ENCODE results near the gene HDAC4. TPM values are rescaled to one million over a fixed set of nuclear protein-coding genes. Genes with fewer than 3 reads are reported as not detected.

HDAC4 gene
- total RNA-seq, 2 experiments from 2014 or later = 22.6 to 24.5 TPM

DNA sequence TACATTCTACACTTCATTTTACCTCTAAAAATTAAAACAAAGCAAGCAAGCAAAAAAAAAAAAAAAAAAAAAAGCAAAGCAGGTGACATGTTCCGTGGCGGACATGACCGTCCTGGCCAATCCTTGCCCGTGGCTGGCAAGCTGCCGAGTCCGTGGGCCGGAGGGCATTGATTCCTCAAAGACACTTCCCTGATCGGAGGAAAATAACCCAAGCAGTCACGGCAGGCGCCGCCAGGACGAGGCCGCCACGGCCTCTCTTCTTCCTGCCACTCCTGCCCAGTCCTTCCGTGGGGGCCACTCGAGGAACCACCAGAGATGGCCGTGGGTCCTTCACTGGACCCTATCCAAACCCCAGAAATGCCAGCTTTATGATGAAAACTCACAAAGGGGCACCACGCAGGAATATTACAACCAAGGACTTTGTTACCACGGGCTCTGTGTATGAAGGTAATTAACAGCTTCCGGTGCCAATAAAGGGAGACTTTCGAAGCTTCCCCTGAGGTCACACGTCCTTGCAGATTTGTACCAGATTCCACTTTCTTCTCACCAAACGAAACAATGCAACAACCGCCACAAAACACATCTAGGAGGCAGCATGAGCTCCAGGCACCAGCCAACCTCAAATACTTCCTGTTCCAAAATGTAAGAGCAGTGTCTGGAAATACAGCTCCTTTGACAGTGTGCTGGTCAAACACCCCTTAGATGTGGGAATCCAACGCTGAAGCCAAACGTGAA lies 170.3 kb downstream of the HDAC4 start:
- TF ChIP-seq, protein P1, sequence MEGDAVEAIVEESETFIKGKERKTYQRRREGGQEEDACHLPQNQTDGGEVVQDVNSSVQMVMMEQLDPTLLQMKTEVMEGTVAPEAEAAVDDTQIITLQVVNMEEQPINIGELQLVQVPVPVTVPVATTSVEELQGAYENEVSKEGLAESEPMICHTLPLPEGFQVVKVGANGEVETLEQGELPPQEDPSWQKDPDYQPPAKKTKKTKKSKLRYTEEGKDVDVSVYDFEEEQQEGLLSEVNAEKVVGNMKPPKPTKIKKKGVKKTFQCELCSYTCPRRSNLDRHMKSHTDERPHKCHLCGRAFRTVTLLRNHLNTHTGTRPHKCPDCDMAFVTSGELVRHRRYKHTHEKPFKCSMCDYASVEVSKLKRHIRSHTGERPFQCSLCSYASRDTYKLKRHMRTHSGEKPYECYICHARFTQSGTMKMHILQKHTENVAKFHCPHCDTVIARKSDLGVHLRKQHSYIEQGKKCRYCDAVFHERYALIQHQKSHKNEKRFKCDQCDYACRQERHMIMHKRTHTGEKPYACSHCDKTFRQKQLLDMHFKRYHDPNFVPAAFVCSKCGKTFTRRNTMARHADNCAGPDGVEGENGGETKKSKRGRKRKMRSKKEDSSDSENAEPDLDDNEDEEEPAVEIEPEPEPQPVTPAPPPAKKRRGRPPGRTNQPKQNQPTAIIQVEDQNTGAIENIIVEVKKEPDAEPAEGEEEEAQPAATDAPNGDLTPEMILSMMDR (IDR thresholded peaks at IDR 0.05) = no peak
- intact Hi-C loops (cut with micrococcal nuclease) = no loop called here
- ChIA-PET POLR2A (interaction anchor here (0.8 to 1.2 kb wide), 3 partner anchors 9 to 34 kb away, joined by 3 read pairs; no protein-coding TSS in a partner anchor), CTCF (interaction anchor here (1.0 to 1.1 kb wide), 2 partner anchors 9 to 21 kb away, joined by 3 to 4 read pairs; no protein-coding TSS in a partner anchor)
- Mint-ChIP-seq H3K27me3 (no peaks in the 10 kb centered on the region), H3K36me3 (ENCODE audit: low read depth) (peaks cover 1% of the 10 kb centered on the region), H3K9me3 (no peaks in the 10 kb centered on the region), H3K27ac (peak overlapping the region; percentile 86), H3K4me1 (ENCODE audit: low read depth) (peaks cover 54% of the 10 kb centered on the region), H3K4me3 (peak overlapping the region; percentile 46)
- DNase-seq = peak; percentile 38
- peak; percentile 44 for ATAC-seq

DNA sequence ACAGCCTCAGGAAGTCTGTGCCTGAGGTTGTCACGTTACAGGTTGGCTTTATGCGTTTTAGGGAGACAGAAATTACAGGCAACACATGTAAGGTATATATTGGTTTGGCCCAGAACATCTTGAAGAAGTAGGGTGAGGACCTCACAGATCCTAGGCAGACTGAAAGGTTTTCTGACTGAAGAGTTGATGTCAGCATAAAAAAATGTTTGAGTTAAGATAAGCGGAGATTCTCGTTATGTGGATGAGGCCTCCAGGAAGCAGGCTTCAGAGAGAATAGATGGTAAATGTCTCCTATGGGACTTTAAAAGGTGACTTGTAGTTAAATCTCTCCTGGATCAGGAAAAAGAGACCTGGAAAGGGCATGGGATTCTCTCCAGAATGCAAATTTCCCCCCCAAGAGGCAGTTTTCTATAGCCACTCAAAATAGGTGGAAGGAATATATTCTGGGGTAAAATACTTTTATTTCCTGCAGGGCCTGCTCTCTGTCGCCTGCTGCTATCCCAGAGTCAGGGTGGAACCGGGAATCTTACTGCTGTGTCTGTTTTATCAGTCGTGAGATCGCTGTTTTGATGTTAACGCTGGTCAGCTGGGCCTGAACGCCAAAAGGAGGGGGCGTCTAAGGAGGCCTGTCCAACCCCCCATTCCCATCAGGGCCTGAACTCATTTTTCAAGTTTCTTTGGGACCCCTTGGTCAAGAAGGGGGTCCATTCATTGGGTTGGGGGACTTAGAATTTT lies 171.1 kb downstream of the HDAC4 start:
- Mint-ChIP-seq H3K4me3 (no peak overlapping the region), H3K36me3 (ENCODE audit: low read depth) (peaks cover 1% of the 10 kb centered on the region), H3K27ac (peak overlapping the region; percentile 4), H3K4me1 (ENCODE audit: low read depth) (peaks cover 50% of the 10 kb centered on the region), H3K9me3 (no peaks in the 10 kb centered on the region), H3K27me3 (no peaks in the 10 kb centered on the region)
- CTCF ChIA-PET = no interaction called here
- intact Hi-C loops (cut with micrococcal nuclease) = no loop called here
- ATAC-seq (no peak), DNase-seq (no peak)
- TF ChIP-seq, protein P1 (IDR thresholded peaks at IDR 0.05) = no peak
- POLR2A ChIA-PET = interaction anchor here (0.9 to 1.2 kb wide), 2 partner anchors 9 to 35 kb away, joined by 3 read pairs; no protein-coding TSS in a partner anchor

DNA sequence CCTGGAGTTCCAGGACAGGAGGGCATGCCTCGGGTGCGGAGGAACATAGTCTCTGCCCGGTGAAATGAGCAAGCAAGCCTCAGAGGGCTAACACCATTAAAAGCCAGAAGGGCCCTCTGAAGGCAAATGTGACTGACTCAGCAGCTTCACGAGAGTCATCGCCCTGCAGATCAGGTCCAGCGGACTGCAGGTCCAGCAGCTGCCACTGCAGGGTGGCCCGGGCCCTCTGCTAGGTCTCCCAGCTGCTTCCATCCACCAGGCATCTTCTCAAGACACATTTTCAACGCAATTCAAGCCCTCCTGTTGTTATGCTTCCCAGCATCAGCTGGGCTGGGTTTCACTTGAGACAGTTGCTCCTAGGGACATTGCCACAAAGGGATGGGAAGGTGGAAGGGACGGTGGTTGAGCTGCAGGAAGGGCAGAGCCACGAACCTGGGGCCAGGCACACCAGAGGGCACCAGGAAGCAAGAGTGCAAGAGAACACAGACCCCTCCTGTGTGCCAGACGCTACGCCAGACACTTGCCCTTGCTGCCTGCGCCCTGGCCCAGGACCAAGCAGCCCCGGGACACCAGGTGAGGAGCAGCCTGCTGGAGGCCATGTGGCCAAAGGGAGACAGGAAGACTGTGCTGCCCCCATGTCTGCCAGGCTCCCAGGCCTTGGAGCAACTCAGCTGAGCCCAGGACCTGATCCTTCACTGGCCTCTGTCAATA lies 173.0 kb downstream of the HDAC4 start:
- Mint-ChIP-seq H3K4me1 (ENCODE audit: low read depth) (peaks cover 55% of the 10 kb centered on the region), H3K27ac (no peak overlapping the region), H3K36me3 (ENCODE audit: low read depth) (no peaks in the 10 kb centered on the region), H3K9me3 (no peaks in the 10 kb centered on the region), H3K4me3 (no peak overlapping the region), H3K27me3 (no peaks in the 10 kb centered on the region)
- DNase-seq (no peak), ATAC-seq (no peak)
- intact Hi-C loops (cut with micrococcal nuclease) = no loop called here
- ChIA-PET CTCF (no interaction called here), POLR2A (interaction anchor here (0.8 to 1.5 kb wide), 4 partner anchors 11 to 43 kb away, joined by 3 to 4 read pairs (median 3); no protein-coding TSS in a partner anchor)
- TF ChIP-seq, protein P1 (IDR thresholded peaks at IDR 0.05) = no peak

DNA sequence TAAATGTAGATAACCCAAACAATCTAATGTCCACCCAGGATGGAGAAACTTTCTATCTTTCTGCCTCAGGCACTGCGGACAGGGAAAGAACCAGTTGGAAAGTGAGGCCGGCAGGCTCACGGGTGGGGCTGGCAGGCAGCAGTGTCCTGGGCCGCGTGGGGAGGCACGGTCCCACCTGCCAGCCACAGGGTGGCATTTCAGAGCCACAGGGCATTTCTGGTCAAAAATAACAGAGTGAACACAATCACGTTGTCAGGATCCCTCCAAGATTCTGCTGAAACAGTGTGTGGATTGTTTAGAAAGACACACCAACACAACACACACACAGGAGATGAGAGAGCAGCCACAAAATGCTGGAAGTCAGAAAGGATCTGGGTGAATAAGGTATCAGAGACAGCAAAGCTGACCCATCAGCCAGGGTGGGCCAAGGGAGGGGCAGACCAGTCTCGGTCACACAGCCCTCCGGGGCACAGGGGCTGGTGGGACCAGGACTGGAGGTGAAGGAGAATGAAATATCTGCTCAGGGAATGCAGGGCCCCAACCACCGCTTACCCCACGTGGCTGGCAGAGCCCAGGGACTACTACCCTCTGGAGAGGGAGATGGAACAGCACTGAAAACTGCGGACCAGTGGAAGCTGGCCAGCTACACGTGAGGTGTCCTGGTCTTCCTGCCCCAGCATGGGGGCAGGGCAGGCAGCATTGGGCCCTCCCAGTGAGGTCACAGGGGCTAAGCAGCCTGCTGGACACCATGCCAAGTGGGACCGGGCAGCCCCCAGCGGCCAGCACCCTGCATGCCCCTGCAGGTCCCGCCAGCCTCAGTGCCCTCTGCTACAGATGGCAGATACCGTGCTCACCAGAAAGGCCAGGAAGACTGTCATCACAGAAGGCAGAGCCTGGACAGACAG lies 173.9 kb downstream of the HDAC4 start:
- Mint-ChIP-seq H3K27me3 (no peaks in the 10 kb centered on the region), H3K4me3 (no peak overlapping the region), H3K27ac (peak overlapping the region; percentile 1), H3K4me1 (ENCODE audit: low read depth) (peaks cover 59% of the 10 kb centered on the region), H3K36me3 (ENCODE audit: low read depth) (no peaks in the 10 kb centered on the region), H3K9me3 (no peaks in the 10 kb centered on the region)
- intact Hi-C loops (cut with micrococcal nuclease) = no loop called here
- DNase-seq = no peak
- ChIA-PET POLR2A (interaction anchor here (0.8 to 1.5 kb wide), 2 partner anchors 10 to 44 kb away, joined by 3 to 4 read pairs; no protein-coding TSS in a partner anchor), CTCF (interaction anchor here (1.6 kb wide), 1 partner anchor 11 kb away, joined by 3 read pairs; no protein-coding TSS in a partner anchor)
- ATAC-seq = no peak
- TF ChIP-seq, protein P1 (IDR thresholded peaks at IDR 0.05) = no peak

All from activated CD8-positive, alpha-beta T cell treated with anti-CD3 and anti-CD28 coated beads for 36 hours (primary cell).